Measurements from ENCODE around the gene SLC25A10.

The SLC25A10 gene

GRCh38 chr17:81680150-81680549 is 31.9 kb upstream of the SLC25A10 start:
- TF ChIP-seq CTCF (conservative IDR thresholded peaks at IDR 0.05; ENCODE audit: control insufficient read depth, insufficient read depth, low read depth, low read length), result no peak
- no peak overlapping the region for H3K4me3 ChIP-seq (ENCODE audit: control insufficient read depth, low read depth, low read length)
- no peak for DNase-seq (ENCODE audit: low read depth)

GRCh38 chr17:81681672-81682071 is 30.4 kb upstream of the SLC25A10 start:
- no peak for DNase-seq (ENCODE audit: low read depth)
- H3K4me3 ChIP-seq (ENCODE audit: control insufficient read depth, low read depth, low read length), result no peak overlapping the region
- no peak for TF ChIP-seq CTCF (conservative IDR thresholded peaks at IDR 0.05; ENCODE audit: control insufficient read depth, insufficient read depth, low read depth, low read length)

- TF ChIP-seq CTCF (conservative IDR thresholded peaks at IDR 0.05; ENCODE audit: control insufficient read depth, insufficient read depth, low read depth, low read length), result no peak
- peak; percentile 20 for DNase-seq (ENCODE audit: low read depth)
- peak overlapping the region; percentile 86 for H3K4me3 ChIP-seq (ENCODE audit: control insufficient read depth, low read depth, low read length)
Measured at GRCh38 chr17:81682565-81683207, 29.4 kb upstream of the SLC25A10 start.

GRCh38 chr17:81683208-81683583 is 28.9 kb upstream of the SLC25A10 start:
- H3K4me3 ChIP-seq (ENCODE audit: control insufficient read depth, low read depth, low read length), result peak overlapping the region; percentile 86
- no peak for TF ChIP-seq CTCF (conservative IDR thresholded peaks at IDR 0.05; ENCODE audit: control insufficient read depth, insufficient read depth, low read depth, low read length)
- peak; percentile 14 for DNase-seq (ENCODE audit: low read depth)

GRCh38 chr17:81683584-81684441 is 28.3 kb upstream of the SLC25A10 start, which contains the start of the genes ARL16 and HGS:
TSS of gene ARL16 (minus strand) at chr17:81683797. CDS start at chr17:81683753, 44 bp downstream.
TSS of gene HGS (plus strand) at chr17:81684011. CDS start at chr17:81684067, 56 bp downstream.
- peak; percentile 99 for DNase-seq (ENCODE audit: low read depth)
- TF ChIP-seq CTCF (conservative IDR thresholded peaks at IDR 0.05; ENCODE audit: control insufficient read depth, insufficient read depth, low read depth, low read length), result no peak
- H3K4me3 ChIP-seq (ENCODE audit: control insufficient read depth, low read depth, low read length), result peak within 1 kb of the TSS; percentile 86

GRCh38 chr17:81684442-81684911 is 27.6 kb upstream of the SLC25A10 start:
- DNase-seq (ENCODE audit: low read depth), result peak; percentile 93
- no peak for TF ChIP-seq CTCF (conservative IDR thresholded peaks at IDR 0.05; ENCODE audit: control insufficient read depth, insufficient read depth, low read depth, low read length)
- H3K4me3 ChIP-seq (ENCODE audit: control insufficient read depth, low read depth, low read length), result peak overlapping the region; percentile 65

Measured in fibroblast of mammary gland (primary cell).